Vagina (tissue), 2 donors: ENCODE results near the gene COMMD10. TPM values are rescaled to one million over a fixed set of nuclear protein-coding genes. Genes with fewer than 3 reads are reported as not detected.

Source experiments
- DNase-seq, 2 donors: peaks; one replicate each; pipeline ENCODE4 v3.0.0-alpha.2; 2017; ENCODE audit errors: extremely low spot score in 2 of 2
- H3K27ac ChIP-seq: fragments of 200-600 bp; sonication (generic); one replicate; pipeline ENCODE4 v1.5.1; 2019
- H3K27me3 ChIP-seq: fragments of 200-600 bp; sonication (generic); one replicate; pipeline ENCODE4 v1.5.1; 2019
- H3K36me3 ChIP-seq, 2 donors: fragments of 200-600 bp; sonication (generic); one replicate each; pipeline ENCODE4 v1.5.1; 2017 to 2019
- H3K4me1 ChIP-seq: fragments of 200-600 bp; sonication (generic); one replicate; pipeline ENCODE4 v1.5.1; 2019
- H3K4me3 ChIP-seq, 2 donors: fragments of 200-600 bp; sonication (generic); 1 replicate in 1 of 2; 2 replicates in 1 of 2; pipeline ENCODE4 v1.5.1; 2016 to 2019
- H3K9me3 ChIP-seq: fragments of 200-600 bp; sonication (generic); one replicate; pipeline ENCODE4 v1.5.1; 2019
- POLR2A ChIP-seq, 2 donors: fragments of 450-650 bp; IDR thresholded peaks; one replicate each; pipeline ENCODE4 v1.6.1; 2017; ENCODE audit warnings: antibody characterized with exemption in 2 of 2, mild to moderate bottlenecking in 2 of 2, moderate library complexity in 2 of 2
- POLR2AphosphoS5 ChIP-seq, 2 donors: sonication (generic); formaldehyde crosslinking; IDR thresholded peaks; one replicate each; pipeline ENCODE4 v1.9.0; 2017; ENCODE audit warnings: antibody characterized with exemption in 2 of 2, mild to moderate bottlenecking in 2 of 2, low read depth in 1 of 2; ENCODE audit not compliant: insufficient read depth in 1 of 2
- intact Hi-C: fragments of 100-400 bp; cut with DNase I; formaldehyde crosslinking; loops from one replicate; pipeline ENCODE4 v1.15.1; 2023
- total RNA-seq: library from RNA; depleted of rRNA; stranded (reverse); fragments of >200 nt; gene quantifications from one replicate; pipeline ENCODE4 v1.2.3, GENCODE V29; 2016
- TF ChIP-seq, protein P1 (sequence below), 3 experiments: fragments of 450-650 bp in 2 of 3; fragments of 200-600 bp in 1 of 3; sonication (generic) in 1 of 3; IDR thresholded peaks; one replicate each; pipeline ENCODE4 v1.5.1; 2017 to 2019; ENCODE audit warnings: antibody characterized with exemption in 3 of 3, mild to moderate bottlenecking in 2 of 3, moderate library complexity in 2 of 3

COMMD10 gene
- total RNA-seq, 1 donor from 2014 or later, result 22.6 TPM

DNA sequence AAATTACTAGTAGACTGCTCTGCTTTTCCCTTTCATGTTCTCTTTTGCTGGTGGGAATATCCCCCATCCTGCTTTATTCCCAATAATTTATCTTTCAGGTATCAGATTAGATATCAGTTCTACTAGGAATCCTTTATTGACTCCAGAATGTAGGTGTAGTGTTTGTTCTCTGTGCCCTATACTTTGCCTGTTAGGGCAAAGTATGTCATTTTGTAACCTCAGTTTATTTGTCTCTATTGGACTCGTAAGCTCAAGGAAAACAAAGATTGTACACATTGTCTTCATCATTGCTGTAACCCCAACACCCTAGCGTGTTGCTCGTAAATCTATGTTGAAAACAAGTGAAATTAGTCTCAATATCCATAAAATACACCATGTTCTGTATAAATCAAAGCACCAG, 190.5 kb downstream of the COMMD10 start:
- Histone ChIP-seq H3K4me1 (peaks cover 18% of the 10 kb centered on the region), H3K27ac (no peak overlapping the region), H3K27me3 (no peaks in the 10 kb centered on the region), H3K4me3 (no peak overlapping the region), H3K36me3 (peaks cover 0 to 4% of the 10 kb centered on the region in 2 donors), H3K9me3 (peaks cover 5% of the 10 kb centered on the region)
- TF ChIP-seq POLR2A (IDR thresholded peaks at IDR 0.05) (no peak), POLR2AphosphoS5 (IDR thresholded peaks at IDR 0.05; ENCODE audit: insufficient read depth in 1 of 2, low read depth in 1 of 2) (no peak)
- TF ChIP-seq, protein P1, sequence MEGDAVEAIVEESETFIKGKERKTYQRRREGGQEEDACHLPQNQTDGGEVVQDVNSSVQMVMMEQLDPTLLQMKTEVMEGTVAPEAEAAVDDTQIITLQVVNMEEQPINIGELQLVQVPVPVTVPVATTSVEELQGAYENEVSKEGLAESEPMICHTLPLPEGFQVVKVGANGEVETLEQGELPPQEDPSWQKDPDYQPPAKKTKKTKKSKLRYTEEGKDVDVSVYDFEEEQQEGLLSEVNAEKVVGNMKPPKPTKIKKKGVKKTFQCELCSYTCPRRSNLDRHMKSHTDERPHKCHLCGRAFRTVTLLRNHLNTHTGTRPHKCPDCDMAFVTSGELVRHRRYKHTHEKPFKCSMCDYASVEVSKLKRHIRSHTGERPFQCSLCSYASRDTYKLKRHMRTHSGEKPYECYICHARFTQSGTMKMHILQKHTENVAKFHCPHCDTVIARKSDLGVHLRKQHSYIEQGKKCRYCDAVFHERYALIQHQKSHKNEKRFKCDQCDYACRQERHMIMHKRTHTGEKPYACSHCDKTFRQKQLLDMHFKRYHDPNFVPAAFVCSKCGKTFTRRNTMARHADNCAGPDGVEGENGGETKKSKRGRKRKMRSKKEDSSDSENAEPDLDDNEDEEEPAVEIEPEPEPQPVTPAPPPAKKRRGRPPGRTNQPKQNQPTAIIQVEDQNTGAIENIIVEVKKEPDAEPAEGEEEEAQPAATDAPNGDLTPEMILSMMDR (IDR thresholded peaks at IDR 0.05), result no peak
- intact Hi-C loops, result no loop called here
- DNase-seq, result no peak

DNA sequence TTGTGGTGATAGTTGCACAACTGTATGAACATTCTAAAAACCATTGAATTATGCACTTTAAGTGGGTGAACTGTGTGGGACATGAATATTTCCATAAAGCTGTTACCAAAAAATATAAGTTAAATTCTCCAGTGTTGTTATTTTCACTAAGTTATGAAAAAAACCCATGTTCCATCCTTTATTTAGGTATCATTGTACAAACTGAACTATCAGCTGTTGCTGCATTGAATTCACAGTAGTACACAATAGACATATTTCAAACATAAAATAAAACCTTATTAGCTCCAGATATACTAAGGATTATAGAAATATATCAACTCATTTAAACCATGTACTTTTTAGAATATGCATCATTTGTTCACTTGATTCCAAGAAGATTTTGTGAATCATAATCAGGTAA, 192.1 kb downstream of the COMMD10 start:
- peaks cover 0 to 4% of the 10 kb centered on the region in 2 donors for H3K36me3 ChIP-seq
- intact Hi-C loops, result no loop called here
- H3K4me3 ChIP-seq, result no peak overlapping the region
- peaks cover 18% of the 10 kb centered on the region for H3K4me1 ChIP-seq
- no peaks in the 10 kb centered on the region for H3K27me3 ChIP-seq
- TF ChIP-seq, protein P1 (IDR thresholded peaks at IDR 0.05), result no peak
- no peak for TF ChIP-seq POLR2A (IDR thresholded peaks at IDR 0.05)
- no peak for TF ChIP-seq POLR2AphosphoS5 (IDR thresholded peaks at IDR 0.05; ENCODE audit: insufficient read depth in 1 of 2, low read depth in 1 of 2)
- H3K9me3 ChIP-seq, result peaks cover 5% of the 10 kb centered on the region
- no peak for DNase-seq
- no peak overlapping the region for H3K27ac ChIP-seq

GRCh38 chr5:116280149-116280803, 195.5 kb downstream of the COMMD10 start:
- H3K4me3 ChIP-seq, result no peak overlapping the region
- peaks cover 0 to 4% of the 10 kb centered on the region in 2 donors for H3K36me3 ChIP-seq
- H3K27ac ChIP-seq, result no peak overlapping the region
- no peak for DNase-seq
- intact Hi-C loops, result no loop called here
- TF ChIP-seq POLR2AphosphoS5 (IDR thresholded peaks at IDR 0.05; ENCODE audit: insufficient read depth in 1 of 2, low read depth in 1 of 2), result no peak
- TF ChIP-seq, protein P1 (IDR thresholded peaks at IDR 0.05), result no peak
- TF ChIP-seq POLR2A (IDR thresholded peaks at IDR 0.05), result no peak
- no peaks in the 10 kb centered on the region for H3K27me3 ChIP-seq
- H3K9me3 ChIP-seq, result peaks cover 5% of the 10 kb centered on the region
- no peaks in the 10 kb centered on the region for H3K4me1 ChIP-seq

DNA sequence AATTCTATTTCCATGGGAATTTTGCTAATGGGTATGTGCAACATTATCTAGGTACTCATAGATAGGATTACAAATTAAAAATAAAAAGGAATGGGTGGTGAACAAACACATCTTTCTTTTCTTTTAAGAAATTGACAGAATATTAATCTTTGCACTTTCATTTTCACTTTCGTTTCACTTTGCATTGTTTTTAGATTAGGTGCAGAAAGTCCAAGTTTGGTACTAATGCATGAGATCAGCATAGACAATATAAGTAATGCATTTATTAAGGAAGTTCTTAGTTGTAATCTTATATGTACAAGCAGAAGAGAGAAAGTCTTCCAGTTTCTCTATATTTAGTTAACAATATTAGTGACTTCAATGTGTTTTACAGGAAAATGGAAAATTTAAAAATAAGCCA, 196.5 kb downstream of the COMMD10 start:
- Histone ChIP-seq H3K27me3 (no peaks in the 10 kb centered on the region), H3K9me3 (peaks cover 5% of the 10 kb centered on the region)
- DNase-seq, result no peak

DNA sequence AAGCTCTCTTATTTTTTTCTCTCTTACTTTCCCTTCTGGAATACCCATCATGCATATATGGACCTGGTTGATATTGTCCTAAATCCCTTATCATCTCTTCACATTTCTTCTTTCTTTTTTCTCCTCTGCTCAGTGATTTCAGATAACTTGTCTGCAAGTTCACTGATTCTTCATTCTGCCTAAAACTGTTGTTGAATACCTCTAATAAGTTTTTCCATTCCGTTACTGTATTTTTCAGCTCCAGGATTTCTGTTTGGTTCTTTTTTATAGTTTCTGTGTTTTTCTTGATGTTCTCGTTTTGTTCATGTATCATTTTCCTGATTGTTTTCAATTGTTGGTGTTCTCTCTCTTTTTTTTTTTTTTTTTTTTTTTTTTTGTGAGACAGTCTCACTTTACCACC, 203.7 kb downstream of the COMMD10 start:
- no peak for TF ChIP-seq POLR2AphosphoS5 (IDR thresholded peaks at IDR 0.05; ENCODE audit: insufficient read depth in 1 of 2, low read depth in 1 of 2)
- TF ChIP-seq, protein P1 (IDR thresholded peaks at IDR 0.05), result no peak
- TF ChIP-seq POLR2A (IDR thresholded peaks at IDR 0.05), result no peak
- Histone ChIP-seq H3K4me1 (no peaks in the 10 kb centered on the region), H3K27ac (no peak overlapping the region), H3K9me3 (peaks cover 8% of the 10 kb centered on the region), H3K27me3 (no peaks in the 10 kb centered on the region), H3K36me3 (peaks cover 0 to 7% of the 10 kb centered on the region in 2 donors), H3K4me3 (no peak overlapping the region)
- intact Hi-C loops, result no loop called here
- DNase-seq, result no peak

More for the DNA sequence above, 196.5 kb downstream of the COMMD10 start:
- intact Hi-C loops, result no loop called here
- Histone ChIP-seq H3K4me3 (no peak overlapping the region), H3K36me3 (peaks cover 0 to 4% of the 10 kb centered on the region in 2 donors), H3K27ac (no peak overlapping the region), H3K4me1 (no peaks in the 10 kb centered on the region)
- TF ChIP-seq POLR2AphosphoS5 (IDR thresholded peaks at IDR 0.05; ENCODE audit: insufficient read depth in 1 of 2, low read depth in 1 of 2) (no peak), POLR2A (IDR thresholded peaks at IDR 0.05) (no peak)
- TF ChIP-seq, protein P1 (IDR thresholded peaks at IDR 0.05), result no peak
